Activated CD4-positive, CD25-positive, alpha-beta regulatory T cell treated with anti-CD3 and anti-CD28 coated beads, Interleukin-2, amount 50 U/mL, for 72 hours (primary cell): ENCODE measurements around the gene HS6ST3.

Experiments
- DNase-seq: peaks from one replicate; pipeline ENCODE4 v3.0.0; 2021

Gene HS6ST3

DNA sequence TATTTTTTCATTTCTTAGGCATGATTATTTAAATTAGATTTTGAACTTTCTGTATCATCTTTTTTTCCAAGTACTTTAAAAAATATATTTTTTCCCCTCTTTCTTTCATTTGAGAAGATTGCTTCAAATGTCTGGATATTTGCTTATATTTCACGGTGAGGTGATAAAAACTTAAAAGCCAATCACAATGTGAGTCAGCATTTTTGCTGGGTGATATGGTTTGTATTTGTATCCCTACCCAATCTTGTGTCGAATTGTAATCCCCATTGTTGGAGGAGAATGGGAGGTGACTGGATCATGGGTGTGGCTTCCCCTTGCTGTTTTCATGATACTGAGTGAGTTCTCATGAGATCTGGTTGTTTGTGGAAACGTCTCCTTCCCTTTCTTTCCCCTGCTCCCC lies 583.9 kb downstream of the HS6ST3 start:
- no peak for DNase-seq

DNA sequence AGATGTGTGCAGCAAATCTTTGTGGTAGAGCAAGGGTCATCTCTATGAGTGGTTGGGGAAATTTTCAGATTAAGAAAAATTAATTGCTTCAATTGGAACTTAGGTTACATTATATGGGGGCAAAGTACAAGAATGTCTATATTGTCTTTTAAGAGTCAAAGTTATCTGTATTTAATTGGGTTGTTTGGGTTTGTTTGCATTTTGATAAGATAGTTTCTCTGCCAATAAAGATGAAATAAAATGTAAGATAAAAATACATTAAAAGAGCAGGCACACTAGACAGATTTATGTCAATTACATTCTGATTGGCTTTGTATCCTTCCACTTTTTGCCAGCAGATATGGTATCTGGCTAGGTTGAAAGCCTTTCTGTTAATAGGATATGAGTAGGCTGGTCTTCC lies 587.1 kb downstream of the HS6ST3 start:
- DNase-seq, result no peak

GRCh38 chr13:96678801-96679200 lies 588.9 kb downstream of the HS6ST3 start:
- DNase-seq, result no peak

DNA sequence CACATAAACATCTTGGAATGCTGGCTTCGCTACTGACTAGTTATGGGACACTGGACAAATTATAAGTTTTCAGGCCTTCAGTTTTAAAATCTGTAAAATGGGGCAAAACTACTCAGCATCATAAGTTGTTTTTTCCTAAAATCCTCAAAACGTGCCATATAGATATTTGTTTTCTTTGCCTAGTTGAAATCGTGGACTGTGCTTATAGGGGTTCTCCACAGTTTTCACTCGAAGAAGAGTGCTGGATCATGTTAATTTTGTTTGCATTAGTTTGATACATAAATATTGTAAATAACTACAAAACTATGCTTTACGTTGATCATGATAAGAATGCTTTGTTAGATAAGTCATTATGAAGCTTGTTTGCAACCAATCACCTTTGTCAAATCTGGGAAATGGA lies 591.0 kb downstream of the HS6ST3 start:
- DNase-seq, result no peak

GRCh38 chr13:96681766-96682165 lies 591.9 kb downstream of the HS6ST3 start:
- no peak for DNase-seq

- no peak for DNase-seq
Measured at GRCh38 chr13:96684469-96684868, 594.6 kb downstream of the HS6ST3 start.

- no peak for DNase-seq
Measured at GRCh38 chr13:96684907-96685306, 595.0 kb downstream of the HS6ST3 start.

DNA sequence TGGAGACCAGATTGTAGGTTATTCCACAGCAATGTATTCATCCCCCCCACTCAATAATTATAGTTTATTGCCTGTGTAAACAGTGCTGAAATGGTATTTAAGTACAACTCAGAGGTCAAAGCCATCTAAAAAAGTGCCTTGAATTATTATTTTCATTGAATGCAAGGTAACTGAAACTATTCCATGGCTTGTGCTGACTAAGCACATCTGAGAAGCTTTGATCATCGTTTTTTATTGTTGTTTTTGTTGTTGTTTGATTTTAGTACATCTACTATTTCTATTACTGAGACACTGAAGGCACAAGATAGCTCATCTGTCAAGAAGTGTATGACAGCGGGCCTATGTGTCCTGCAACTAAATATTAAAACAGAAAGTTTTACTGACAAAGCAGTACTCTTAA lies 596.4 kb downstream of the HS6ST3 start:
- no peak for DNase-seq

DNA sequence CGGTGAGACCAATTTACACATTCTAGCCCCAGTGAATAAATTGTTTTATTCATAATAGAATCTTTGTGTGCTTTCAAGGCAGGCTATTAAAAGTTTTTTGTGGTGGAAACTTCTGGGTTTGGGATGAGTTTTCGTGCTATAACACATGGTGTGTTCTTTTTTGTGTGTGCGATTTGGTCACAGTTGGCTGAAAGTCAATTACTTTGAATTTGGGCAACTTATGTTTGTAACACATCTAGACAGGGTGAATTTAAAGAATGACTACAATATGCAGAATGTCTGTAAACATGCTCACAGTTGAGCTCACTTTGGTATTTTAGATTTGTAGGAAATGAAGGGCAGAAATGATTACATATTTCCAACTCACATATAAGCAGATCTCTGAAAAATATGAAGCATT lies 597.3 kb downstream of the HS6ST3 start:
- no peak for DNase-seq

DNA sequence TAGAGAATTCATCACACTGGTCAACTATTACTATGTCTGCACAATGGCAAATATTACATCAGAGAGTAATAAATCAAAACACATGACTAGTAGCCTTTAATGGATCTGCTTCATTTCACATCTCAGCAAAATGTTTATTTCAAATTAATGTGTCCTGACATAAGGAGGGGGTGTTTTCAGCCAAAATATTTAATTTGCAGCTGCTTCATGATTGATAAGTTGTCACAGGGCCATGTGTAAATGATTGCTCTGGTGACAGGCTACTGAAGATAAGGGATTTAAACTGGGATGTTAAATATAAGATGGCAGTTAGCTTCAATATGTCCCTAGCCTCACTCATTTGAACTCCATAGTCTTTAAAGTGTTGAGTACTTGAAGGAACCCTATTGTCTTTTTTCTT lies 601.1 kb downstream of the HS6ST3 start:
- no peak for DNase-seq

DNA sequence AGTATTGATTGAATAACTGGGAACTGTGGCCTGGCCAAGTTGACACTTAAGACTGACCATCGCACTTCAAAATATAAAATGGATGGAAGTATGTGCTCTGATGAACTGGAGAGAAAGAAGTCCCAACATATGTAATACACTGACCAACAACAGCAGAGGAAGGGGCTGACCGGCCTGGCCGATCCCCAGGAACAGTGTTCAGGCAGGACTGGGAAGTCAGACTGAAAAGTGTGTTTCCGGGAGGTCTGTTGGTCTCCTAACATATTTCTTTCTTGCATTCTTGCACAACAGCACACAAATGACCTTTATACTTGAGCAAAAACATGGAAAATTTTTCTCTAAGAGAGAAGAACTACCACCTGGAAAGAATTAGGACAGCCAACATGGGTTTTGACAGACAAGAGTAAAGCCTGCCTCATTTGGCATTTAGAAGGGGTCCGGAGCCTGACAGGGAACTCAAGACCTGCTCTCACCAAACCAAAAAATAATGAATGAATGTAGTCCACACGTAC lies 606.5 kb downstream of the HS6ST3 start:
- DNase-seq, result no peak

GRCh38 chr13:96700657-96701056 lies 610.8 kb downstream of the HS6ST3 start:
- DNase-seq, result no peak

GRCh38 chr13:96707146-96707545 lies 617.2 kb downstream of the HS6ST3 start:
- no peak for DNase-seq

DNA sequence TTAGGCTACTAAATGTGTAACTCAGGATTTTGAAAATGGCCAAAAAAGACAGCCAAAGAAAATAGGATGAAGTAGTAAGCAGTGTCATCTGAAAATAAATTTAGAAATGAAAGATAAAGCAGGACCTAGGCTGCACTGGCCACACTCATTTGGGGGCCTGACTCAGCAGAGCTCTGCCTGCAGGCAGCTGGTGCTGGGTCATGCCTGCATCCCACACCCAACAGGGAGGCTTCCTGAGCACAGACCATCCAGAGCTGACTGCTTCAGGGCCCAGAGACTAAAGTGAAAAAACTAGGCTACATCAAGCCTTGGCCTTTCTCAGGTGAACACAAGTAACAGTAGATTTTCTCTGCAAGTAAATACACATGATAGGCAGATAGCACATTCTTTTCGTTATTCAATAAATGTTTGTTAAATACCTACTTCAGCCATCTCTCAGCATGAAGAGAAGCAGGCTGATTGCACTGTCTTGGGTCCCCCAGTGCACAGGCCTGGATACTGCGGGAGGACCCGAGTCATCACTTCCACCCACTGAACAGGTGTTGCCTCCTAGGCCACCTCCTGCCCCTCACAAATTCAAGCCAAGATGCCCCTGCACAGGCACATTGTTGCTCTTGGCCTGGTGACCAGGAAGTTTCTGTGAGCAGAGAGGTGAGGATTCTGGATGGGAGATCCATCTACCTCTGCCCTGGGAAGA lies 620.4 kb downstream of the HS6ST3 start:
- DNase-seq, result no peak

DNA sequence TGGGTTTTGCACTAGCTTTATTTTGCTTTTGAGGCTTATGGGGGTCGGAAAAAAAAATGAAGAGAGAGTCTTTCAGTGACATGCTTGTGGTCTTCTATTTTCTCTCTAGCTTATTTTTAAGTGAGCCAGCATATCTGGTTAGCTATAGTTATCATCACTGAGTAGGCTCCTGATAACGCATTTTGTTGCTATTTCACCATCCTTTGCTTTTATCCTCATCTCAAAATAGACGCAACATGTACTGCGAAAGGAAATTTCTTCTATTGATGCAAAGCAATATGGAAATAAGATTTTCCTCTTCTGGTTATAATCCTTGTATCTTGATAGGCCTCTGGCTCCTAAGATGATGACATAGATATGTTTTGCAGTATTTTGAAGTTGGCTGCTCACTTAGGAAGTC lies 630.5 kb downstream of the HS6ST3 start:
- no peak for DNase-seq

DNA sequence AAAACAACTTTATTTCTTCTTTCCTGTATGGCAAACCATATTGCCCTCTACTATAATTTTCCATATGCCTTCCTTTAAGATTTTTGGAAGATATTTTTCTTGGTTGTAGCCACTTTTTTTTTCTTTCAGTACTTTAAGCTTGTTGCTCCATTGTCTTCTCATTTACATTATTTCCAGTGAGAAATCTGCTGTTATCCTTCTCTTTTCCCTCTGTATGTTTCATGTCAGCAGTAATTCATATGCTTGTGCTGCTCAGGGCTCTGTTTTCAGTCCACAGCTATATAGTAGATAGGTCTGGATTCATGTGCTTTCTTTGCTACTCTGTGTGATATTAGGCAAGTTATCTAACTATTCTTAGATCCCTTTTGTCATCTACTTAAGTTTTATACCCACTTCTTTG lies 636.7 kb downstream of the HS6ST3 start:
- no peak for DNase-seq

DNA sequence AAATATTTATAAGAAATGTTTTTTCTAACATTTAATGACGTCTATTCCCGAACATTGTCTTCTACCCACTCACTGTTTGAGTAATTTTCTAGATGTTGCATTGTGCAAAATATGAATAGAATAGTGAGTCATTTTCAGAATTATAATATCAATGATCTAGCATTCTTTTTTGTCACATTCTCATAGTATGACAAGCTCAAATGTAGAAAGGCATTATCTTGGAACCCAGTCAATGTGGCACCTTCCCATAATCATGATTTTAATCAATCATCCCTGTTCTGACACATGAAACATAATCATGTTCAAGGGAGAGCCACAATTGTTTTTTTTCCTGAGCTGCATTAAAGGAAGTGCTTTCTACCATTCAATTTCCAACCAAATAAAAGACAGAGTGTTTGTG lies 638.6 kb downstream of the HS6ST3 start:
- DNase-seq, result no peak

DNA sequence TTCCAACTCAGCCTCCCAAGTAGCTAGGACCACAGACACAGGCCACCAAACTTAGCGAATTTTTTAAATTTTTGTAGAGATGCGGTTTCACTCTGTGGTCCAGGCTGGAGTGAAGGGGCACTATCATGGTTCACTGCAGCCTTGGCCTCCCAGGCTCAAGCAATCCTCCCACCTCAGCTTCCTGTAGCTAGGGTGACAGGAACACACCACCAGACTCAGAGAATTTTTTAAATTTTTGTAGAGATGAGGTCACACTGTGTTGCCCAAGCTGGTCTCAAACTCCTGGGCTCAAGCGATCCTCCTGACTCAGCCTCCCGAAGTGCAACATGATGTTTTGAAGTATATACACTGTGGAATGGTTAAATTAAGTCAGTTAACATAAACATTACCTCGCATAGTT lies 640.8 kb downstream of the HS6ST3 start:
- no peak for DNase-seq

GRCh38 chr13:96734499-96734898 lies 644.6 kb downstream of the HS6ST3 start:
- DNase-seq, result no peak

DNA sequence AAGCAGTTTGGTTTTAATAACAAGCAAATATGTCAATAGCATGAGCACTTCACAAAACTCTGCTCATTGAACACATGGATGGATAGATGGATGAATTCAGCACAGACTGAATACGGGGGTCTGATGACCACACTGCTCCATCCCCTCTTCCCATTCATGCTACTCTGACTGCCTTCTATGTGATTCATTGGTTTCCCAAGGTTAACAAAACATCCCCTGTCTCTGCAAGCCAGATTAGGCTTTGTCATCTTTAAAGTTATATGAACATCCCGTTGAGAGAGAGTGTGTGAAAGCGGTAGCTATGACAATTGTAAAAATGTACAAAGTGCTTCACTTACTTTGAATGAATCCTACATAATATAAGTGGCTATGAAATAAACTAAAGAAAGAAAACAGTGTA lies 651.9 kb downstream of the HS6ST3 start:
- DNase-seq, result no peak

- no peak for DNase-seq
Measured at GRCh38 chr13:96743296-96744089, 653.6 kb downstream of the HS6ST3 start.

DNA sequence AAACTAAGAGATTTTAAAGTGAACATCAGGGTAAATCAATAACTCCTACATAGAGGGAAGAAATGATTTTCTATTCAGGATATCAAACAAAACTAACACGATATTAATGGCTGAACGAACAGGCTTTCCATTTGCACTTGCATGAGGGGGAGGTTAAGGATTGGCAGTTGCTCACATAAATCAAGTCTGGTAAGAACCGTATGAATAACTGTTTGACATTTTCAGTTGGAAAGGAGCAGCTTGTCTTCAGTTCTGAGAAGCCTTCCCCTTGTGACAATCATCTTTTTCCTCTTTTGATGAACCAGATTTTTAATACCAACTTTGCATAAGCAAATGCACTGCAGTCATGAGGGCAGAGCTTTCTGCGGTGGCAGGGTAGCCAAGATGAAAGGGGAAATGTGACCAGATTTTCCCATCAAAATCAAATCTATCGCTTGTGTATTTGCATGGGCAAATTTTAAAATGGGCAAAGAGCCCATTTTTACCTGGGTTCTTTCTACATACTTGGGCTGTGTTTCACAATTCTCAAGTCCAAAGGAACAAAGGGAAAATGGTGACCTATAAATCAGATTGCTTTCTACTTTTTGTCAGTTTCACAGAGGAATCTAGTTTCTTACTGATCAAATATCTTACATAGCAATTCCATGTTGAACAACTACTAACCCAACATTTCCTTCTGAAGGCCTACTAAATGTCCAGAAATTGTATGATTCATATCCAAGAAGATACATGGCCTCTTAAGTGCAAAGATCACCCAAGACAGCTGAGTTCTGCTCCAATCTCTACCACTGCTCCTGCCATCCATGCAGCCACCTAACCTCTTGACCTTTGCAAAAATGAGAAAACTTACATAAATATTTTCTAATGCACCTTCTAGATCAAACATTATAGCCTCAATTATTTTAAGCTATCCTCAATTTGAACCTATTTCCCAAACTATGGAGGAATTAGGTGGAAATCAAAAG lies 654.7 kb downstream of the HS6ST3 start:
- DNase-seq, result no peak

DNA sequence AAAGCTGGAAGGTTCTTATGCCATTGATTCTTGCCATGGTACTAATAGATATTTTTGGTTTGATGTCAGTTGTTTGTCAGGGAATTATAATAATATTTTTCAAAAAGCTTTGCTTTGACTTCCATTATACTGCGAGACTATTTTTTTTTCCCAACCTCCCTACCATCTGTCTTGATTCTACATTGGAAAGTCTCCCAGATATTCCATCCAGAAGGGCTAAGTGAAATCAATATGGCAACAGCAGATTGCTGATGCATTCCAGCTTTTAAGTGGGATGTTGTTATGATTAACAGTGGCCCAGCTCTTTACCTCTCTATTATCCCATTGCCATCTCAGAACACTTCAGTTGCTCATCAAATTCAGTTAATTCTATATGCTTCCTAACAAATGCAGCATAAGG lies 657.0 kb downstream of the HS6ST3 start:
- no peak for DNase-seq
